Adrenal gland (tissue), 12 donors: Measurements from ENCODE around the gene NT5C1B. TPM values are rescaled to one million over a fixed set of nuclear protein-coding genes. Genes with fewer than 3 reads are reported as not detected.

ENCODE experiments used
- DNase-seq, 7 donors: peaks; one replicate each; pipeline ENCODE4 v3.0.0-alpha.2; 2019 to 2020
- H3K27ac ChIP-seq, 5 donors: fragments of 200-600 bp; sonication (generic) in 4 of 5; 1 replicate in 3 of 5; 2 replicates in 2 of 5; pipeline versions ENCODE4 v1.5.1 to v1.8.0; 2016 to 2020; ENCODE audit warnings: mild to moderate bottlenecking in 1 of 5
- H3K27me3 ChIP-seq: fragments of 200-600 bp; 2 replicates; pipeline ENCODE4 v1.8.0; 2021
- H3K36me3 ChIP-seq, 2 donors: fragments of 200-600 bp; replicated peaks in 1 of 2; 1 replicate in 1 of 2; 2 replicates in 1 of 2; pipeline versions ENCODE4 v1.5.1 to v1.8.0; 2018 to 2022
- H3K4me1 ChIP-seq, 2 donors: fragments of 200-600 bp; replicated peaks in 1 of 2; 1 replicate in 1 of 2; 2 replicates in 1 of 2; pipeline versions ENCODE4 v1.5.1 to v1.8.0; 2018 to 2021
- H3K4me3 ChIP-seq, 4 donors: fragments of 200-600 bp; sonication (generic) in 3 of 4; one replicate each; pipeline ENCODE4 v1.5.1; 2016 to 2018
- H3K9me3 ChIP-seq, 3 donors: fragments of 200-600 bp; sonication (generic) in 1 of 3; replicated peaks in 1 of 3; 1 replicate in 2 of 3; 2 replicates in 1 of 3; pipeline versions ENCODE4 v1.5.1 to v1.8.0; 2016 to 2021
- POLR2A ChIP-seq, 2 donors: fragments of 450-650 bp; IDR thresholded peaks; one replicate each; pipeline ENCODE4 v1.6.1; 2017; ENCODE audit warnings: antibody characterized with exemption in 2 of 2, mild to moderate bottlenecking in 2 of 2, moderate library complexity in 1 of 2
- WGBS, 4 donors: extraction: QIAGEN DNeasy Blood & Tissue Kit in 2 of 4; methylation state at CpG; one replicate each; pipeline versions ENCODE4 v1.1.5 to v1.1.7; 2013 to 2017; 5-methylcytosine and 5-hydroxymethylcytosine counted together
- intact Hi-C, 2 donors: fragments of 100-400 bp; cut with DNase I; formaldehyde crosslinking; loops; one replicate each; pipeline versions ENCODE4 v1.14.1 to v1.15.0; 2022 to 2023
- polyA plus RNA-seq, 3 donors: library from polyadenylated mRNA; stranded (reverse); fragments of 200-250 nt in 2 of 3; fragments of 350-450 nt in 1 of 3; fragmentation: Illumina TruSeq in 1 of 3; extraction: RNeasy Lipid Tissue Mini Kit (QIAGEN cat#74804) in 1 of 3; gene quantifications; one replicate each; pipeline ENCODE4 v1.2.3, GENCODE V29; 2013 to 2014
- total RNA-seq, 9 donors: library from RNA; depleted of rRNA in 4 of 9; stranded (reverse); fragments of >200 nt in 4 of 9; fragments of 120-200 nt in 1 of 9; fragmentation: NEBNext Ultra II Directional in 1 of 9; extraction: Animal tissue kit (Norgen Biotek cat#: 25700) in 1 of 9; gene quantifications; one replicate each; pipeline versions ENCODE4 v1.1.0 to v1.2.4, GENCODE V29; 2013 to 2023
- TF ChIP-seq, protein P1 (sequence below), 6 experiments: fragments of 450-650 bp in 4 of 6; fragments of 200-600 bp in 2 of 6; sonication (generic) in 1 of 6; IDR thresholded peaks; 1 replicate in 5 of 6; 2 replicates in 1 of 6; pipeline versions ENCODE4 v1.5.1 to v1.8.0; 2016 to 2021; ENCODE audit warnings: antibody characterized with exemption in 6 of 6, mild to moderate bottlenecking in 2 of 6, moderate library complexity in 1 of 6
- donor health status: healthy with polysubstance abuse.
- donor health status: Bipolar disorder and iron deficiency.
- donor health status: DM: yes; HTN: yes; CAD: no.
- donor health status: DM: no; HTN: no; CAD: no.
- donor health status: DM: no; HTN: no; CAD: no.
- donor health status: DM: yes; HTN: yes; CAD: no.

The NT5C1B gene
- total and polyA plus RNA-seq, 12 donors: not detected

- Histone ChIP-seq H3K36me3 (no peaks in the 10 kb centered on the region), H3K9me3 (no peaks in the 10 kb centered on the region), H3K27me3 (no peaks in the 10 kb centered on the region), H3K4me3 (no peak overlapping the region), H3K27ac (no peak overlapping the region), H3K4me1 (no peaks in the 10 kb centered on the region)
- TF ChIP-seq, protein P1, sequence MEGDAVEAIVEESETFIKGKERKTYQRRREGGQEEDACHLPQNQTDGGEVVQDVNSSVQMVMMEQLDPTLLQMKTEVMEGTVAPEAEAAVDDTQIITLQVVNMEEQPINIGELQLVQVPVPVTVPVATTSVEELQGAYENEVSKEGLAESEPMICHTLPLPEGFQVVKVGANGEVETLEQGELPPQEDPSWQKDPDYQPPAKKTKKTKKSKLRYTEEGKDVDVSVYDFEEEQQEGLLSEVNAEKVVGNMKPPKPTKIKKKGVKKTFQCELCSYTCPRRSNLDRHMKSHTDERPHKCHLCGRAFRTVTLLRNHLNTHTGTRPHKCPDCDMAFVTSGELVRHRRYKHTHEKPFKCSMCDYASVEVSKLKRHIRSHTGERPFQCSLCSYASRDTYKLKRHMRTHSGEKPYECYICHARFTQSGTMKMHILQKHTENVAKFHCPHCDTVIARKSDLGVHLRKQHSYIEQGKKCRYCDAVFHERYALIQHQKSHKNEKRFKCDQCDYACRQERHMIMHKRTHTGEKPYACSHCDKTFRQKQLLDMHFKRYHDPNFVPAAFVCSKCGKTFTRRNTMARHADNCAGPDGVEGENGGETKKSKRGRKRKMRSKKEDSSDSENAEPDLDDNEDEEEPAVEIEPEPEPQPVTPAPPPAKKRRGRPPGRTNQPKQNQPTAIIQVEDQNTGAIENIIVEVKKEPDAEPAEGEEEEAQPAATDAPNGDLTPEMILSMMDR (IDR thresholded peaks at IDR 0.05): no peak
- no peak for TF ChIP-seq POLR2A (IDR thresholded peaks at IDR 0.05)
- intact Hi-C loops: no loop called here
- no peak for DNase-seq
- WGBS, 4 donors: 88 to 95% (median 91%) methylated on average over 30 to 37 of the region's 37 CpGs
Measured at GRCh38 chr2:18583905-18584607, 5.3 kb downstream of the NT5C1B start.

DNA sequence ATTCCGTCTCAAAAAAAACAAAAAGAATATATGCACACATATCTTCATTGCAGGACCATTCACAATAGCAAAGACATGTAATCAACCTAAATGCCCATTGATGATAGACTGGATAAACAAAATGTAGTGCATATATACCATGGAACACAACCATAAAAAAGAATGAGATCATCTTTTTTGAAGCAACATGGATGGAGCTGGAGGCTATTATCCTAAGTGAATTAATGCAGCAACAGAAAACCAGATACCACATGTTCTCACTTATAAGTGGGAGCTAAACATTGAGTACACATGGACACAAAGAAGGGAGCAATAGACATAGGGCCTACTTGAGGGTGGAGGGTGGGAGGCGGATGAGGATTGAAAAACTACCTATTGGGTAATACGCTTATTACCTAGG lies 8.8 kb downstream of the NT5C1B start:
- 90 to 95% (median 94%) methylated on average over 3 of the region's 3 CpGs for WGBS, 4 donors
- intact Hi-C loops: no loop called here
- H3K27me3 ChIP-seq: no peaks in the 10 kb centered on the region
- no peak overlapping the region for H3K27ac ChIP-seq
- no peak for TF ChIP-seq POLR2A (IDR thresholded peaks at IDR 0.05)
- TF ChIP-seq, protein P1 (IDR thresholded peaks at IDR 0.05): no peak
- H3K4me1 ChIP-seq: no peaks in the 10 kb centered on the region
- DNase-seq: no peak
- H3K36me3 ChIP-seq: no peaks in the 10 kb centered on the region
- no peaks in the 10 kb centered on the region for H3K9me3 ChIP-seq
- no peak overlapping the region for H3K4me3 ChIP-seq

DNA sequence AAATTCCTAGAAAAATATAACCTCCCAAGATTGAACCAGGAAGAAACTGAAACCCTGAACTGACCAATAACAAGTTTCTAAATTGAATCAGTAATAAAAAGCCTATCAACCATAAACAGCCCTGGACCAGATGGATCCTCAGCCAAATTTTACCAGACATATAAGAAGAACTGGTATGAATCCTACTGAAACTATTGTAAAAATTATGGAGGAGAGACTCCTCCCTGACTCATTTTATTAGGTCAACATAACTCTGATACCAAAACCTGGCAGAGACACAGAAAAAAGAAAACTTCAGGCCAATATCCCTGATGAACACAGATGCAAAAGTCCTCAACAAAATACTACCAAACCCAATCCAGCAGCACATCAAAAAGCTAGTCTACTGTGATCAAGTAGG lies 11.3 kb downstream of the NT5C1B start:
- no peak overlapping the region for H3K4me3 ChIP-seq
- no peaks in the 10 kb centered on the region for H3K36me3 ChIP-seq
- intact Hi-C loops: no loop called here
- peaks cover 0 to 4% (median 0%) of the 10 kb centered on the region in 3 donors for H3K9me3 ChIP-seq
- H3K27me3 ChIP-seq: no peaks in the 10 kb centered on the region
- H3K4me1 ChIP-seq: no peaks in the 10 kb centered on the region
- TF ChIP-seq, protein P1 (IDR thresholded peaks at IDR 0.05): no peak
- no peak overlapping the region for H3K27ac ChIP-seq
- no peak for DNase-seq

GRCh38 chr2:18566145-18566769 lies 23.1 kb downstream of the NT5C1B start:
- Histone ChIP-seq H3K4me1 (no peaks in the 10 kb centered on the region), H3K27me3 (no peaks in the 10 kb centered on the region), H3K27ac (no peak overlapping the region), H3K9me3 (no peaks in the 10 kb centered on the region), H3K36me3 (no peaks in the 10 kb centered on the region), H3K4me3 (no peak overlapping the region)
- TF ChIP-seq POLR2A (IDR thresholded peaks at IDR 0.05): no peak
- intact Hi-C loops: no loop called here
- 82 to 95% (median 88%) methylated on average over 1 of the region's 1 CpG for WGBS, 4 donors
- no peak for DNase-seq

DNA sequence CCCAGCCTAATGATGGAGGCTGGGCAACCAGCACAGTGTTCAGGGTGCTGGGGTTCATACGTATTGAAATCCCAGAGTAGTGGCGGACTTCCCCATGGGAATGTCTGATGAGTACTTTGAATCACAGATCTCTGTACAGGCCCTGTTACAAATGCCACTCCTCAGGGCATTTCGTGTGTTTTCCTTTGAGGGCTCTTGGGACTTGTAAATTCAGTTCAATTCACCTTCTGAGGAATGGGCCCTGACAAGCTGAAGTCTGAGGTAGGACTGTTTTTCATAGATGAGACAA lies 28.6 kb downstream of the NT5C1B start:
- no peaks in the 10 kb centered on the region for H3K27me3 ChIP-seq
- TF ChIP-seq, protein P1 (IDR thresholded peaks at IDR 0.05): no peak
- TF ChIP-seq POLR2A (IDR thresholded peaks at IDR 0.05): no peak

More for the DNA sequence above, 28.6 kb downstream of the NT5C1B start:
- Histone ChIP-seq H3K27ac (peak overlapping the region; percentile 91 to 100 (median 98)), H3K4me3 (peak overlapping the region in 3 of 4 donors; percentile 78 to 98 (median 97)), H3K4me1 (peaks cover 6 to 21% of the 10 kb centered on the region in 2 donors), H3K9me3 (no peaks in the 10 kb centered on the region), H3K36me3 (no peaks in the 10 kb centered on the region)
- WGBS, 4 donors: 0 to 2% (median 0%) methylated on average over 1 to 3 of the region's 3 CpGs
- DNase-seq: no peak
- intact Hi-C loops: no loop called here
